Natural killer cell treated with Interleukin-12 subunit alpha and Interleukin-12 subunit beta and Interleukin-15 and Interleukin-18, amount 100 ng/mL, for 72 hours (primary cell): Measurements from ENCODE around the gene B3GNT9. TPM values are rescaled to one million over a fixed set of nuclear protein-coding genes. Genes with fewer than 3 reads are reported as not detected.
"Not testable (repeated sequence)": the region's sequence is repeated elsewhere in the genome, so short reads cannot be mapped to it uniquely, and the experiment has no call there.

ENCODE experiments used
- ATAC-seq, 2 donors: fragments of 150-1000 bp; cut with Tn5 transposase in 1 of 2; sonication (Bioruptor Pico), chemical (Tn5 transposase) in 1 of 2; 2 replicates each; pipeline ENCODE4 v1.10.0; 2021
- DNase-seq: peaks from one replicate; pipeline ENCODE4 v3.0.0; 2022; ENCODE audit warnings: low spot score
- H3K27ac Mint-ChIP-seq, 2 donors: 1 replicate in 1 of 2; 2 replicates in 1 of 2; pipeline ENCODE4 v1.8.0; 2022; ENCODE audit warnings: mixed read lengths in 2 of 2, mild to moderate bottlenecking in 1 of 2, moderate library complexity in 1 of 2
- H3K27me3 Mint-ChIP-seq, 2 donors: 1 replicate in 1 of 2; 2 replicates in 1 of 2; pipeline ENCODE4 v1.8.0; 2022; ENCODE audit warnings: mixed read lengths in 2 of 2
- H3K36me3 Mint-ChIP-seq: one replicate; pipeline ENCODE4 v1.8.0; 2022; ENCODE audit warnings: mixed read lengths
- H3K4me1 Mint-ChIP-seq, 2 donors: 1 replicate in 1 of 2; 2 replicates in 1 of 2; pipeline ENCODE4 v1.8.0; 2022; ENCODE audit warnings: low read depth in 2 of 2, mixed read lengths in 2 of 2, mild to moderate bottlenecking in 1 of 2
- H3K4me3 Mint-ChIP-seq: one replicate; pipeline ENCODE4 v1.8.0; 2022; ENCODE audit warnings: mixed read lengths
- H3K9me3 Mint-ChIP-seq: 2 replicates; pipeline ENCODE4 v1.8.0; 2022; ENCODE audit warnings: mixed read lengths
- total RNA-seq, 2 donors: library from RNA; stranded (reverse); gene quantifications; one replicate each; pipeline ENCODE4 v1.2.3, GENCODE V29; 2022

The B3GNT9 gene
- total RNA-seq, 2 donors from 2014 or later: 3.3 to 3.8 TPM

GRCh38 chr16:67147437-67148140 is 3.2 kb downstream of the B3GNT9 start:
- DNase-seq: no peak
- Mint-ChIP-seq H3K4me1 (peaks cover 0 to 2% of the 10 kb centered on the region in 2 donors), H3K27ac (no peak overlapping the region), H3K27me3 (peaks cover under 1 to 5% of the 10 kb centered on the region in 2 donors), H3K4me3 (no peak overlapping the region), H3K9me3 (no peaks in the 10 kb centered on the region), H3K36me3 (peaks cover 12% of the 10 kb centered on the region)
- no peak for ATAC-seq

GRCh38 chr16:67146523-67147357 is 4.1 kb downstream of the B3GNT9 start:
- H3K4me1 Mint-ChIP-seq: peaks cover 0 to 2% of the 10 kb centered on the region in 2 donors
- no peak overlapping the region for H3K4me3 Mint-ChIP-seq
- H3K27me3 Mint-ChIP-seq: peaks cover 0 to 5% of the 10 kb centered on the region in 2 donors
- peaks cover 12% of the 10 kb centered on the region for H3K36me3 Mint-ChIP-seq
- DNase-seq (no peak), ATAC-seq (no peak)
- H3K9me3 Mint-ChIP-seq: no peaks in the 10 kb centered on the region
- H3K27ac Mint-ChIP-seq: no peak overlapping the region

GRCh38 chr16:67145746-67146145 is 5.1 kb downstream of the B3GNT9 start:
- no peak overlapping the region for H3K4me3 Mint-ChIP-seq
- no peak overlapping the region for H3K27ac Mint-ChIP-seq
- ATAC-seq (no peak), DNase-seq (no peak)
- H3K4me1 Mint-ChIP-seq: peaks cover 0 to 2% of the 10 kb centered on the region in 2 donors
- no peaks in the 10 kb centered on the region for H3K27me3 Mint-ChIP-seq
- peaks cover 17% of the 10 kb centered on the region for H3K36me3 Mint-ChIP-seq
- no peaks in the 10 kb centered on the region for H3K9me3 Mint-ChIP-seq

- H3K27me3 Mint-ChIP-seq: no peaks in the 10 kb centered on the region
- DNase-seq: no peak
- ATAC-seq: no peak
- H3K9me3 Mint-ChIP-seq: no peaks in the 10 kb centered on the region
- H3K4me1 Mint-ChIP-seq: peaks cover 0 to 2% of the 10 kb centered on the region in 2 donors
- no peak overlapping the region for H3K27ac Mint-ChIP-seq
- H3K36me3 Mint-ChIP-seq: peaks cover 23% of the 10 kb centered on the region
- no peak overlapping the region for H3K4me3 Mint-ChIP-seq
Measured at GRCh38 chr16:67144943-67145342, 5.9 kb downstream of the B3GNT9 start.

- ATAC-seq: no peak
Measured at GRCh38 chr16:67142342-67142741, 8.5 kb downstream of the B3GNT9 start.

GRCh38 chr16:67141391-67141790 is 9.4 kb downstream of the B3GNT9 start:
- ATAC-seq (no peak), DNase-seq (no peak)
- Mint-ChIP-seq H3K4me3 (no peak overlapping the region), H3K27ac (no peak overlapping the region), H3K4me1 (no peaks in the 10 kb centered on the region), H3K27me3 (no peaks in the 10 kb centered on the region), H3K9me3 (no peaks in the 10 kb centered on the region), H3K36me3 (peaks cover 17% of the 10 kb centered on the region)

More at GRCh38 chr16:67142342-67142741, 8.5 kb downstream of the B3GNT9 start:
- Mint-ChIP-seq H3K4me3 (no peak overlapping the region), H3K9me3 (no peaks in the 10 kb centered on the region), H3K27ac (no peak overlapping the region), H3K27me3 (no peaks in the 10 kb centered on the region), H3K4me1 (no peaks in the 10 kb centered on the region), H3K36me3 (peaks cover 17% of the 10 kb centered on the region)
- no peak for DNase-seq

- Mint-ChIP-seq H3K4me1 (no peaks in the 10 kb centered on the region), H3K27me3 (no peaks in the 10 kb centered on the region), H3K9me3 (no peaks in the 10 kb centered on the region), H3K36me3 (peaks cover 15% of the 10 kb centered on the region), H3K4me3 (no peak overlapping the region), H3K27ac (no peak overlapping the region)
- DNase-seq: no peak
- ATAC-seq: no peak
Measured at GRCh38 chr16:67137605-67138004, 13.2 kb downstream of the B3GNT9 start.

- no peak overlapping the region for H3K27ac Mint-ChIP-seq
- H3K27me3 Mint-ChIP-seq: no peaks in the 10 kb centered on the region
- ATAC-seq: no peak
- peaks cover 3 to 5% of the 10 kb centered on the region in 2 donors for H3K4me1 Mint-ChIP-seq
- peaks cover 12% of the 10 kb centered on the region for H3K36me3 Mint-ChIP-seq
- H3K4me3 Mint-ChIP-seq: no peak overlapping the region
- H3K9me3 Mint-ChIP-seq: no peaks in the 10 kb centered on the region
- DNase-seq: no peak
Measured at GRCh38 chr16:67129422-67129821, 21.4 kb downstream of the B3GNT9 start.

GRCh38 chr16:67128887-67129286 is 21.9 kb downstream of the B3GNT9 start:
- DNase-seq: no peak
- H3K9me3 Mint-ChIP-seq: no peaks in the 10 kb centered on the region
- no peak for ATAC-seq
- H3K36me3 Mint-ChIP-seq: peaks cover 14% of the 10 kb centered on the region
- H3K4me1 Mint-ChIP-seq: peaks cover 3 to 5% of the 10 kb centered on the region in 2 donors
- no peaks in the 10 kb centered on the region for H3K27me3 Mint-ChIP-seq
- no peak overlapping the region for H3K4me3 Mint-ChIP-seq
- H3K27ac Mint-ChIP-seq: no peak overlapping the region

- ATAC-seq (no peak), DNase-seq (no peak)
- H3K4me3 Mint-ChIP-seq: no peak overlapping the region
- H3K4me1 Mint-ChIP-seq: peaks cover 5% of the 10 kb centered on the region in 2 donors
- H3K36me3 Mint-ChIP-seq: peaks cover 18% of the 10 kb centered on the region
- H3K9me3 Mint-ChIP-seq: no peaks in the 10 kb centered on the region
- no peak overlapping the region for H3K27ac Mint-ChIP-seq
- no peaks in the 10 kb centered on the region for H3K27me3 Mint-ChIP-seq
Measured at GRCh38 chr16:67128417-67128816, 22.4 kb downstream of the B3GNT9 start.

- not testable (repeated sequence) for H3K27me3 Mint-ChIP-seq, H3K9me3 Mint-ChIP-seq, DNase-seq, H3K27ac Mint-ChIP-seq, ATAC-seq, H3K4me3 Mint-ChIP-seq
- peaks cover 5 to 13% of the 10 kb centered on the region in 2 donors for H3K4me1 Mint-ChIP-seq
- H3K36me3 Mint-ChIP-seq: peaks cover 19% of the 10 kb centered on the region
Measured at GRCh38 chr16:67122799-67123198, 28.0 kb downstream of the B3GNT9 start.

- no peaks in the 10 kb centered on the region for H3K27me3 Mint-ChIP-seq
- H3K4me1 Mint-ChIP-seq: peaks cover 3 to 8% of the 10 kb centered on the region in 2 donors
- no peak overlapping the region for H3K4me3 Mint-ChIP-seq
- no peaks in the 10 kb centered on the region for H3K9me3 Mint-ChIP-seq
- DNase-seq: no peak
- H3K36me3 Mint-ChIP-seq: peaks cover 13% of the 10 kb centered on the region
- no peak overlapping the region for H3K27ac Mint-ChIP-seq
- no peak for ATAC-seq
Measured at GRCh38 chr16:67120025-67120424, 30.8 kb downstream of the B3GNT9 start.

- Mint-ChIP-seq H3K4me3 (no peak overlapping the region), H3K9me3 (no peaks in the 10 kb centered on the region), H3K36me3 (peaks cover 5% of the 10 kb centered on the region), H3K4me1 (peaks cover 7 to 19% of the 10 kb centered on the region in 2 donors), H3K27me3 (no peaks in the 10 kb centered on the region), H3K27ac (no peak overlapping the region)
- ATAC-seq (no peak), DNase-seq (no peak)
Measured at GRCh38 chr16:67117716-67118115, 33.1 kb downstream of the B3GNT9 start.
